ENCODE data around the gene GALNT18. TPM values are rescaled to one million over a fixed set of nuclear protein-coding genes. Genes with fewer than 3 reads are reported as not detected.

GALNT18 gene
- total and polyA plus RNA-seq, 2 donors (not counting 3 experiments of a cell fraction or from before 2014, with no cell fraction given), result 0.17 to 0.18 TPM

GRCh38 chr11:11520231-11521015, 101.4 kb downstream of the GALNT18 start:
- TF ChIP-seq FOS (IDR thresholded peaks at IDR 0.05; ENCODE audit: borderline replicate concordance, insufficient read depth, low read length) (no peak), POLR2A (IDR thresholded peaks at IDR 0.05; ENCODE audit: low read depth, low read length) (no peak), MAX (IDR thresholded peaks at IDR 0.05; ENCODE audit: insufficient read depth, insufficient read length) (no peak), MYC (IDR thresholded peaks at IDR 0.05; ENCODE audit: low read depth, low read length) (no peak), POLR2AphosphoS5 (IDR thresholded peaks at IDR 0.05; ENCODE audit: insufficient read depth, low read depth, low read length) (no peak), EZH2 (IDR thresholded peaks at IDR 0.05; ENCODE audit: borderline replicate concordance, low read depth, low read length, severe bottlenecking) (no peak), GATA2 (IDR thresholded peaks at IDR 0.05; ENCODE audit: insufficient read depth, insufficient read length, low read depth, low read length) (no peak), CTCF (IDR thresholded peaks at IDR 0.05; ENCODE audit: extremely low read depth in 1 of 2, insufficient read depth in 1 of 2, low read depth in 1 of 2, low read length in 2 of 2) (no peak), JUN (IDR thresholded peaks at IDR 0.05; ENCODE audit: borderline replicate concordance, insufficient read depth, insufficient read length, low read depth) (no peak)
- POLR2A ChIA-PET, result no interaction called here
- Histone ChIP-seq H3K79me2 (ENCODE audit: control insufficient read depth, insufficient read depth, low read length) (no peaks in the 10 kb centered on the region), H2AFZ (ENCODE audit: low read depth, low read length) (no peak overlapping the region), H4K20me1 (replicated peaks; ENCODE audit: control insufficient read depth, extremely low read depth, insufficient read depth, low read length) (no peaks in the 10 kb centered on the region), H3K9me1 (replicated peaks; ENCODE audit: control insufficient read depth, extremely low read depth, insufficient read depth, low read length) (no peaks in the 10 kb centered on the region), H3K36me3 (ENCODE audit: control insufficient read depth in 2 of 2, extremely low read depth in 1 of 2, insufficient read depth in 2 of 2, low read length in 2 of 2) (no peaks in the 10 kb centered on the region), H3K4me3 (replicated peaks in 1 of 3; ENCODE audit: insufficient read depth in 1 of 3, low read depth in 1 of 3, low read length in 3 of 3) (no peak overlapping the region), H3K4me1 (ENCODE audit: control insufficient read depth, extremely low read depth, insufficient read depth, low read length) (no peaks in the 10 kb centered on the region), H3K9ac (replicated peaks; ENCODE audit: extremely low read depth, insufficient read depth, low read length) (no peak overlapping the region), H3K9me3 (replicated peaks; ENCODE audit: control insufficient read depth, insufficient read depth, low read length) (no peaks in the 10 kb centered on the region), H3K4me2 (ENCODE audit: insufficient read depth, low read length) (no peak overlapping the region), H3K27ac (ENCODE audit: insufficient read depth, low read depth, low read length) (no peak overlapping the region), H3K27me3 (ENCODE audit: control insufficient read depth in 2 of 2, insufficient read depth in 2 of 2, low read length in 2 of 2) (no peaks in the 10 kb centered on the region)
- BruUV-seq (replicated peaks), result no TSS peak
- FAIRE-seq (no peak), DNase-seq (ENCODE audit: low read depth, low spot score) (no peak)
- dilution Hi-C loops (cut with MboI; ENCODE audit: extremely low pct_ligation_motif_present, low sequenced_read_pairs) (no loop called here), intact Hi-C loops (cut with micrococcal nuclease) (no loop called here)
- CTCF ChIA-PET, result no interaction called here

Measured in endothelial cell of umbilical vein (primary cell).